ENCODE data around the gene GTPBP3. TPM values are rescaled to one million over a fixed set of nuclear protein-coding genes. Genes with fewer than 3 reads are reported as not detected.

GTPBP3 gene
- total and polyA plus RNA-seq, 2 of the 8 experiments (the other 6 are each of a cell fraction or from before 2014, with no cell fraction given), result 30.4 to 56.0 TPM

DNA sequence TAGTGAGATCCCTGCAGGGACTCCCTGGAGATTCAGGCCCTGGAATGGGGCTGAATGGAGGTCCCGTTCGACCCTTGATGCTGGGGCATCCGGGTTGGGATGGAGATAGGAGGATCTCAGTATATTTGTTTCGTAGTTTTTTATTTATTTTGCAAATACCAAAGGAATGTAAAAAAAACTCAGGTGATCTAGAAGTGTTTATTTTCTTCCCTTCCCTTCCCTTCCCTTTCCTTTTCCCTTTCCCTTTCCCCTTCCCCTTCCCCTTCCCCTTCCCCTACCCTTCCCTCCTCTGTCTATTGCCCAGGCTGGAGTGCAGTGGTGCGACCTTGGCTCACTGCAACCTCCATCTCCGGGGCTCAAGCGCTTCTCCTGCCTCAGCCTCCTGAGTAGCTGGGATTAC is 4.5 kb downstream of the GTPBP3 start:
- CTCF ChIA-PET (ENCODE audit: partially characterized antibody), result interaction anchor here (0.7 to 13.5 kb wide), 5 partner anchors 9 to 189 kb away, joined by 3 to 153 read pairs (median 5); partner anchors contain the start of gene CCDC194
- WGBS, 2 experiments (ENCODE audit: extremely low coverage in 1 of 2, insufficient coverage in 1 of 2, insufficient read length in 1 of 2, insufficient replicate concordance in 2 of 2, low coverage in 1 of 2, low lambda C conversion rate in 2 of 2, missing lambda C conversion rate in 1 of 2), result 87% methylated on average over 7 of the region's 7 CpGs; no CpG with 5 or more reads in 1 of the 2 experiments
- TF ChIP-seq, protein P1, sequence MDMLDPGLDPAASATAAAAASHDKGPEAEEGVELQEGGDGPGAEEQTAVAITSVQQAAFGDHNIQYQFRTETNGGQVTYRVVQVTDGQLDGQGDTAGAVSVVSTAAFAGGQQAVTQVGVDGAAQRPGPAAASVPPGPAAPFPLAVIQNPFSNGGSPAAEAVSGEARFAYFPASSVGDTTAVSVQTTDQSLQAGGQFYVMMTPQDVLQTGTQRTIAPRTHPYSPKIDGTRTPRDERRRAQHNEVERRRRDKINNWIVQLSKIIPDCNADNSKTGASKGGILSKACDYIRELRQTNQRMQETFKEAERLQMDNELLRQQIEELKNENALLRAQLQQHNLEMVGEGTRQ (IDR thresholded peaks at IDR 0.05; ENCODE audit: low read length), result no peak
- no peak for TF ChIP-seq BCL11A (IDR thresholded peaks at IDR 0.05; ENCODE audit: low read depth in 2 of 2, low read length in 2 of 2)
- no peak for TF ChIP-seq NANOG (IDR thresholded peaks at IDR 0.05; ENCODE audit: insufficient read depth, low read depth, low read length, poor library complexity, severe bottlenecking)
- no peak for TF ChIP-seq JUN (IDR thresholded peaks at IDR 0.05; ENCODE audit: low read depth, low read length)
- TF ChIP-seq EZH2 (IDR thresholded peaks at IDR 0.05; ENCODE audit: low read depth, low read length, severe bottlenecking), result no peak
- TF ChIP-seq SRF (IDR thresholded peaks at IDR 0.05; ENCODE audit: low read depth, low read length), result no peak
- TF ChIP-seq CBX5 (IDR thresholded peaks at IDR 0.05; ENCODE audit: low read depth, low read length), result no peak
- no peak for TF ChIP-seq TAF1 (IDR thresholded peaks at IDR 0.05; ENCODE audit: low read depth, low read length)
- no peak for TF ChIP-seq GABPA (IDR thresholded peaks at IDR 0.05; ENCODE audit: borderline replicate concordance, insufficient read depth, low read length)

More for the DNA sequence above, 4.5 kb downstream of the GTPBP3 start:
- Histone ChIP-seq H3K79me1 (ENCODE audit: low read depth, low read length) (peaks cover 3% of the 10 kb centered on the region), H3K14ac (ENCODE audit: insufficient read length) (no peak overlapping the region), H2BK20ac (ENCODE audit: low read length) (no peak overlapping the region), H3K23ac (ENCODE audit: insufficient read length) (no peak overlapping the region), H3K4me2 (ENCODE audit: insufficient read depth in 1 of 2, low read depth in 2 of 2, low read length in 2 of 2) (no peak overlapping the region), H3K27me3 (replicated peaks in 1 of 4; ENCODE audit: control insufficient read depth in 3 of 4, extremely low read depth in 1 of 4, insufficient read depth in 3 of 4, low read length in 3 of 4) (no peaks in the 10 kb centered on the region), H4K20me1 (replicated peaks in 1 of 2; ENCODE audit: control insufficient read depth in 1 of 2, insufficient read depth in 2 of 2, low read length in 2 of 2) (peaks cover 0 to 2% of the 10 kb centered on the region in 2 experiments), H2AK5ac (ENCODE audit: low read depth, low read length) (no peak overlapping the region), H2BK12ac (ENCODE audit: low read depth, low read length) (no peak overlapping the region), H3K36me3 (ENCODE audit: control insufficient read depth in 2 of 4, insufficient read depth in 4 of 4, low read length in 3 of 4) (peaks cover 0 to 3% (median 0%) of the 10 kb centered on the region in 4 experiments; a peak in 1 of 8 replicates), H3K79me2 (ENCODE audit: control insufficient read depth in 1 of 2, insufficient read depth in 2 of 2, low read length in 2 of 2) (no peaks in the 10 kb centered on the region), H3K23me2 (ENCODE audit: low read depth, low read length) (peaks cover 13% of the 10 kb centered on the region), H4K91ac (replicated peaks; ENCODE audit: insufficient read length, low read length) (no peak overlapping the region), H3K4ac (replicated peaks; ENCODE audit: insufficient read length, low read depth, low read length) (no peak overlapping the region), H2BK15ac (ENCODE audit: low read length) (no peak overlapping the region), H4K8ac (ENCODE audit: extremely low read depth, insufficient read depth, low read length) (no peak overlapping the region), H2BK120ac (replicated peaks; ENCODE audit: low read depth, low read length) (no peak overlapping the region), H3K4me1 (replicated peaks in 1 of 4; ENCODE audit: control insufficient read depth in 3 of 4, insufficient read depth in 4 of 4, low read length in 3 of 4) (peaks cover 0 to 25% (median 19%) of the 10 kb centered on the region in 4 experiments; a peak in 5 of 7 replicates), H3K9me3 (ENCODE audit: insufficient read depth in 2 of 2, low read depth in 1 of 2, low read length in 1 of 2) (no peaks in the 10 kb centered on the region), H3K56ac (replicated peaks; ENCODE audit: insufficient read length, low read depth, low read length) (no peak overlapping the region), H2BK5ac (ENCODE audit: low read depth, low read length) (no peak overlapping the region), H3K4me3 (ENCODE audit: extremely low read depth in 1 of 4, insufficient read depth in 2 of 4, low read depth in 3 of 4, low read length in 4 of 4) (no peak overlapping the region), H3K27ac (ENCODE audit: low read depth, low read length) (no peak overlapping the region), H2AFZ (ENCODE audit: low read length) (no peak overlapping the region), H4K5ac (ENCODE audit: insufficient read length, low read depth, low read length) (no peak overlapping the region), H3K9ac (replicated peaks in 1 of 4; ENCODE audit: extremely low read depth in 1 of 4, low read depth in 3 of 4, low read length in 3 of 4) (no peak overlapping the region), H3K18ac (ENCODE audit: extremely low read depth, low read length) (no peak overlapping the region)
- POLR2A ChIA-PET (ENCODE audit: partially characterized antibody), result interaction anchor here (0.6 to 13.5 kb wide), 4 partner anchors 8 to 83 kb away, joined by 3 to 100 read pairs (median 4); no protein-coding TSS in a partner anchor
- FAIRE-seq, result no peak
- DNase-seq (ENCODE audit: low read depth in 1 of 2, low spot score in 2 of 2), result no peak
